ENCODE data around the gene ADARB2. TPM values are rescaled to one million over a fixed set of nuclear protein-coding genes. Genes with fewer than 3 reads are reported as not detected.
"Not testable (repeated sequence)": the region's sequence is repeated elsewhere in the genome, so short reads cannot be mapped to it uniquely, and the experiment has no call there.

ADARB2 gene
- total RNA-seq, 4 donors from 2014 or later: 0.13 to 6.1 (median 0.57) TPM

DNA sequence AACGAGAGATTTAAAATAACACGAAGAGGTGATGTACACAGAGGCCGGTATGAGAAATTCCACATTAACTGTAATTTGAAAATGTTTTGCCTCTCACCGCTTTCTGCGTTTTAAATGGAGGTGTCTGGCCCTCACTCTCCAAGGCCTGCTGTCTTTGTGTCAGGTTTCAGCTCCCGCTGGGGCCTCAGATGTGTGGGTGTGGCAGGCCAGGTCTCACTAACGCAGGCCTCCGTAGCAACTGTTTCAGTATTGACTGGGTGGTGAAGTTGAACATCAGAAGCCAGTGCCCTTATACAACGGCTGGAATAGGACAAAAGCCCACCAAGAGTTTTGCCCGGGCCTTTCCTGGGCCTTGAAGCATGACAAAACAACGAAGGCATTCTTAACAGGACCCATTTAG, 303.1 kb downstream of the ADARB2 start:
- DNase-seq (ENCODE audit: low spot score): no peak
- TF ChIP-seq CTCF (IDR thresholded peaks at IDR 0.05): no peak
- ATAC-seq (ENCODE audit: low FRiP score): no peak

- no peak for ATAC-seq (ENCODE audit: low FRiP score)
- DNase-seq (ENCODE audit: low spot score): no peak
- TF ChIP-seq CTCF (IDR thresholded peaks at IDR 0.05): no peak
These were observed 305.2 kb downstream of the ADARB2 start for GRCh38 chr10:1432161-1432560.

GRCh38 chr10:1431229-1431628, 306.1 kb downstream of the ADARB2 start:
- no peak for DNase-seq (ENCODE audit: low spot score)
- no peak for TF ChIP-seq CTCF (IDR thresholded peaks at IDR 0.05)
- no peak for ATAC-seq (ENCODE audit: low FRiP score)

- not testable (repeated sequence) for DNase-seq (ENCODE audit: low spot score); ATAC-seq (ENCODE audit: low FRiP score)
These were observed 309.7 kb downstream of the ADARB2 start for GRCh38 chr10:1427521-1428186.

- no peak for TF ChIP-seq CTCF (IDR thresholded peaks at IDR 0.05)
- ATAC-seq (ENCODE audit: low FRiP score): no peak
- no peak for DNase-seq (ENCODE audit: low spot score)
These were observed 310.5 kb downstream of the ADARB2 start for GRCh38 chr10:1426786-1427185.

DNA sequence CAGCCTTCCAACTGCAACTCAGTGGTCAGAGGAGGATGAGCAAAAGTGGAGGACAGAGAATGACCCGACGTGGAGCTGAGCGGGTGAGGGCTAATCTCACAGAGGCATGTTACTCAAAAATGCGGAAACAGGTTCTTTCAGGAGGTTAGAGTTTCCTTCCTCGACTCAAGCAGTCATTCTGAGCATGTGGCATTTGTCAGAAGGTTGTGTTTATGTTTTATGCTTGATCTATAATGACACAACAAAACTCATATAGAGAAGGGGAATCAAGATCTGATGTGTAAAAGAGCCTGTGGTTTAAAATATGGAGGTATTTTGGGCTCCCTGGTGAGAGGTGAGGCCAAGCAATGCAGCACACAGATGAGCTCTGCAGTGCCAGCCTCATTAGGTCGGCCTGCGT, 311.4 kb downstream of the ADARB2 start:
- no peak for DNase-seq (ENCODE audit: low spot score)
- no peak for TF ChIP-seq CTCF (IDR thresholded peaks at IDR 0.05)
- no peak for ATAC-seq (ENCODE audit: low FRiP score)

GRCh38 chr10:1424648-1425047, 312.7 kb downstream of the ADARB2 start:
- no peak for TF ChIP-seq CTCF (IDR thresholded peaks at IDR 0.05)
- ATAC-seq (ENCODE audit: low FRiP score) (no peak), DNase-seq (ENCODE audit: low spot score) (no peak)
